Stimulated activated naive CD8-positive, alpha-beta T cell treated with anti-CD3 and anti-CD28 coated beads, Interleukin-15, amount 100 ng/mL, for 72 hours (primary cell): Measurements from ENCODE around the gene LOXL1.
"Not testable (repeated sequence)": the region's sequence is repeated elsewhere in the genome, so short reads cannot be mapped to it uniquely, and the experiment has no call there.

ENCODE experiments used
- ATAC-seq: fragments of 150-1000 bp; cut with Tn5 transposase; 2 replicates; pipeline ENCODE4 v1.10.0; 2021; ENCODE audit warnings: mild to moderate bottlenecking, moderate library complexity
- DNase-seq, 2 donors: peaks; one replicate each; pipeline ENCODE4 v3.0.0; 2021 to 2022
- H3K27ac Mint-ChIP-seq, 2 donors: one replicate each; pipeline ENCODE4 v1.8.0; 2022; ENCODE audit warnings: mild to moderate bottlenecking in 2 of 2, mixed read lengths in 2 of 2, moderate library complexity in 2 of 2
- H3K27me3 Mint-ChIP-seq: one replicate; pipeline ENCODE4 v1.8.0; 2022; ENCODE audit warnings: mixed read lengths
- H3K4me1 Mint-ChIP-seq: one replicate; pipeline ENCODE4 v1.8.0; 2022; ENCODE audit warnings: mild to moderate bottlenecking, mixed read lengths
- H3K4me3 Mint-ChIP-seq, 2 donors: one replicate each; pipeline ENCODE4 v1.8.0; 2022; ENCODE audit warnings: mild to moderate bottlenecking in 2 of 2, mixed read lengths in 2 of 2, moderate library complexity in 1 of 2
- H3K9me3 Mint-ChIP-seq, 2 donors: one replicate each; pipeline ENCODE4 v1.8.0; 2022; ENCODE audit warnings: mixed read lengths in 2 of 2

LOXL1 gene

GRCh38 chr15:73938516-73938915, 12.3 kb downstream of the LOXL1 start:
- DNase-seq, H3K4me3 Mint-ChIP-seq, H3K27me3 Mint-ChIP-seq, ATAC-seq, H3K9me3 Mint-ChIP-seq, H3K27ac Mint-ChIP-seq: not testable (repeated sequence)
- H3K4me1 Mint-ChIP-seq = peaks cover 14% of the 10 kb centered on the region

DNA sequence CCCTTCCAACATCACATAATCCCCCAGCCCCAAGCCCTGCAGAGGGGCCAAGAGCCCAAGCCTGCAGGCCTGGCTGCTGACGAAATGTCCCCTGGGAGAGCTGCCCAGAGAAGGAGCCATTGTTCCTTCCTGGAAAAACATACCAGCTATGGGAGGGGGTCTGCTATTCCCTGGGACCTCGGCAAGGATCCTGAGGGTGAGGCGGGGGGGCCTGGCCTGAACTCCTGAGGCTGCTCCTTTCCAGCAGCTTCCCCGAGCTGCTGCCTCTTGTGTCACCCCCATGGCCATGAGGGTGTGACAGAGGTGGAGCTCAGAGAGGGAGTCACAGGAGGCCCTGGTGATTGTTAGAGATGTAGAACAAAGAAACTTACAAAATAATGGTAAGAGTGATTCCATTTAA, 12.9 kb downstream of the LOXL1 start:
- Mint-ChIP-seq H3K27ac (peak overlapping the region in 1 of 2 donors; percentile 16), H3K9me3 (no peaks in the 10 kb centered on the region), H3K4me3 (no peak overlapping the region), H3K4me1 (peaks cover 14% of the 10 kb centered on the region), H3K27me3 (no peaks in the 10 kb centered on the region)
- DNase-seq (no peak), ATAC-seq (no peak)

GRCh38 chr15:73940061-73940981, 14.1 kb downstream of the LOXL1 start:
- DNase-seq (no peak), ATAC-seq (no peak)
- no peaks in the 10 kb centered on the region for H3K27me3 Mint-ChIP-seq
- H3K4me3 Mint-ChIP-seq = no peak overlapping the region
- H3K27ac Mint-ChIP-seq = no peak overlapping the region
- H3K4me1 Mint-ChIP-seq = peaks cover 14% of the 10 kb centered on the region
- H3K9me3 Mint-ChIP-seq = no peaks in the 10 kb centered on the region

GRCh38 chr15:73941044-73941443, 14.8 kb downstream of the LOXL1 start:
- Mint-ChIP-seq H3K27me3 (no peaks in the 10 kb centered on the region), H3K4me3 (no peak overlapping the region), H3K9me3 (no peaks in the 10 kb centered on the region), H3K4me1 (peaks cover 16% of the 10 kb centered on the region), H3K27ac (no peak overlapping the region)
- ATAC-seq = no peak
- DNase-seq = no peak

- peak overlapping the region in 1 of 2 donors; percentile 13 for H3K27ac Mint-ChIP-seq
- H3K9me3 Mint-ChIP-seq = no peaks in the 10 kb centered on the region
Observed at GRCh38 chr15:73941449-73941848, 15.2 kb downstream of the LOXL1 start.

GRCh38 chr15:73941871-73942635, 15.8 kb downstream of the LOXL1 start:
- Mint-ChIP-seq H3K27me3 (no peaks in the 10 kb centered on the region), H3K27ac (peak overlapping the region; percentile 35 to 87), H3K9me3 (no peaks in the 10 kb centered on the region), H3K4me1 (peaks cover 23% of the 10 kb centered on the region), H3K4me3 (no peak overlapping the region)
- ATAC-seq (peak; percentile 66), DNase-seq (no peak)

More at GRCh38 chr15:73941449-73941848, 15.2 kb downstream of the LOXL1 start:
- H3K27me3 Mint-ChIP-seq = no peaks in the 10 kb centered on the region
- DNase-seq (no peak), ATAC-seq (no peak)
- no peak overlapping the region for H3K4me3 Mint-ChIP-seq
- peaks cover 20% of the 10 kb centered on the region for H3K4me1 Mint-ChIP-seq

- H3K4me1 Mint-ChIP-seq = peaks cover 23% of the 10 kb centered on the region
- H3K27me3 Mint-ChIP-seq = no peaks in the 10 kb centered on the region
- ATAC-seq = no peak
- no peaks in the 10 kb centered on the region for H3K9me3 Mint-ChIP-seq
- no peak for DNase-seq
- no peak overlapping the region for H3K27ac Mint-ChIP-seq
- H3K4me3 Mint-ChIP-seq = no peak overlapping the region
Observed at GRCh38 chr15:73942751-73943270, 16.5 kb downstream of the LOXL1 start.

GRCh38 chr15:73944161-73945129, 18.2 kb downstream of the LOXL1 start:
- DNase-seq = no peak
- Mint-ChIP-seq H3K27ac (no peak overlapping the region), H3K4me1 (peaks cover 23% of the 10 kb centered on the region), H3K9me3 (no peaks in the 10 kb centered on the region), H3K4me3 (no peak overlapping the region), H3K27me3 (no peaks in the 10 kb centered on the region)
- no peak for ATAC-seq

DNA sequence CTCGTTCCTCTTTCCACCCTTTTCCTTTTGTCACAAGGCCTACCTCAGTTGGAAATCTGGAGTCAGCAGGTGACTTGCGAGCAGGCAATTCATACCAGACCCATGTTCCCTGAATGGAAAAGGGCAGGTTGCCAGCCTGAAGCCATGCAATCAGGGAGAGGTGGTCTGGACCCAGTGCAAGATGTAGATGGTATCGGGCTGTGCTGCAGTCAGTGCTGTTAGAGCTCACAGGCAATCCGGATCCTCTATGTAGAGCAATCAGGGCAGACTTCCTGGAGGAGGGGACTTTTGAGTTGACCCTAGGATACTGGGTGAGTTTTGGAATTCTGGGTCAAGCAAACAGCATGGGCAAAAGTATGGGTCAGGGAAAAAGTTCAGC, 18.9 kb downstream of the LOXL1 start:
- Mint-ChIP-seq H3K9me3 (no peaks in the 10 kb centered on the region), H3K4me3 (no peak overlapping the region), H3K27me3 (no peaks in the 10 kb centered on the region), H3K27ac (peak overlapping the region in 1 of 2 donors; percentile 11), H3K4me1 (peaks cover 23% of the 10 kb centered on the region)
- no peak for ATAC-seq
- DNase-seq = no peak

DNA sequence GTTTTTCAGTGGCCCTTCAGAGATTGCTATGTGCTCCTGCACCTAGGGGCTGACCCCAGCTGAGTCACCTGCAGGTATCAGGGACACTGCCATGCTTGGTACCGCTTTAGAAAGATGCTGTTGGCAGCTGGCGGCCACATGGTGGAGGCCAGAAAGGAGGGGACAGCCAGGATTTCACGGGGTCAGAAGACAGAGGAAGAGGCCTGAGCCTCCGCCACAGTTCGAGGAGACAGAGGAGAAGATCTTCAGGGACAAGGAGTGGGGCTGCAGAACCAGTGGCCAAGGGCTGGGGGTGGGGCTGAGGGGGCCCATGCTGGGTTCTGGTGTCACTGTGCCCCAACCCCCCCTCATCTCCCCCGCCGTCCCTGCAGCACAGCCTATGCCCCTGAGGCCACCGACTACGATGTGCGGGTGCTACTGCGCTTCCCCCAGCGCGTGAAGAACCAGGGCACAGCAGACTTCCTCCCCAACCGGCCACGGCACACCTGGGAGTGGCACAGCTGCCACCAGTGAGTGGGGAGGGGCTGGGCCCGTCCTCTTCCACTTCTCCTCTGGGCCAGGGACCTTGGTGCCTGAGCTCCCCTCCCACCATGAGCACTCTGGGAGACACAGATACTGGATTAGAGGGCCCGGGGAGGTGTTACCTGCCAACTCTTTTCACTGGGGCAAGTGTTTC, 19.9 kb downstream of the LOXL1 start:
- H3K4me1 Mint-ChIP-seq = peaks cover 29% of the 10 kb centered on the region
- no peaks in the 10 kb centered on the region for H3K9me3 Mint-ChIP-seq
- no peaks in the 10 kb centered on the region for H3K27me3 Mint-ChIP-seq
- DNase-seq (no peak), ATAC-seq (no peak)
- no peak overlapping the region for H3K4me3 Mint-ChIP-seq
- H3K27ac Mint-ChIP-seq = peak overlapping the region in 1 of 2 donors; percentile 12

GRCh38 chr15:73946795-73947370, 20.6 kb downstream of the LOXL1 start:
- no peak for DNase-seq
- H3K9me3 Mint-ChIP-seq = no peaks in the 10 kb centered on the region
- no peaks in the 10 kb centered on the region for H3K27me3 Mint-ChIP-seq
- H3K4me3 Mint-ChIP-seq = no peak overlapping the region
- H3K27ac Mint-ChIP-seq = no peak overlapping the region
- no peak for ATAC-seq
- H3K4me1 Mint-ChIP-seq = peaks cover 28% of the 10 kb centered on the region

GRCh38 chr15:73947651-73948050, 21.4 kb downstream of the LOXL1 start:
- no peak for DNase-seq
- Mint-ChIP-seq H3K4me3 (no peak overlapping the region), H3K4me1 (peaks cover 26% of the 10 kb centered on the region), H3K27ac (no peak overlapping the region), H3K27me3 (no peaks in the 10 kb centered on the region), H3K9me3 (no peaks in the 10 kb centered on the region)
- no peak for ATAC-seq

DNA sequence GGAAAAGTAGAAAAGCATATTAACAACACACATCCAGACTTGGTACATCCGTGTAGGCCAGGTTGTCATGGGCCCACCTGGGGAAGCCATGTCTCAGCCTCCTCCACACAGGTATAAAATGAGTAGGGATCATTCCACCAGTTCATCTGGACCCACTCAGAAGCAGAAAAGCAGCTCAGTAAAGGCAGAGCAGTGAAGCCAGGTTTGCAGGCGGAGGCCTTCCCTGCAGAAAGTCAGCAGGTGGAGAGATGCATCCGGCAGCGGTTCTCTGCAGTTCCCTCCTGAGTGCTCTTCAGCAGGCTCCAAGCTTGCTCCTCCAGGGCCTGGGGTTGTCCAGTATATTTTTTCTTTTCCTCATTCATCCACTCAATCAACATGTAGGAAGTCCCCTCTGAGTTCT, 22.1 kb downstream of the LOXL1 start:
- H3K27ac Mint-ChIP-seq = no peak overlapping the region

DNA sequence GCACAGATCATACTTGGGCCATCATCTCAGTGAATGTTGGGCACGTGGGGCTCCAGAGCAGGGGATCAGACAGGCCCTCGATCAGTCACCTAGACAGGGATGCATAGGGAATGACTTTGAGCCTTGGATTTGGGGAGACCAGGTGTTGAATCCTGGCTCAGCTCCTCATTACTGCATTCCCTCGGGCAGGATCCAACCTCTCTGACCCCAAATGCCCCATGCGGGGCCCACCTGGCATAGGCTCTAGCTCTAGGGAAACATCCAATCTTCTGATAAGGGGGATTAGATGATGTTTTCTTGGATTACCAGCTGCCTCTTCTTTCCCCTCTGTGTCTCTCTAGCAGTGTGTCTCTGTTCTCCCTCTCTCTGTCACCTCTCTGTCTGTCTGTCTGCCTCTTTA, 22.7 kb downstream of the LOXL1 start:
- Mint-ChIP-seq H3K27me3 (no peaks in the 10 kb centered on the region), H3K9me3 (no peaks in the 10 kb centered on the region), H3K4me1 (peaks cover 25% of the 10 kb centered on the region), H3K27ac (no peak overlapping the region), H3K4me3 (no peak overlapping the region)
- no peak for DNase-seq
- ATAC-seq = no peak

More for the DNA sequence above, 22.1 kb downstream of the LOXL1 start:
- DNase-seq (no peak), ATAC-seq (no peak)
- Mint-ChIP-seq H3K9me3 (no peaks in the 10 kb centered on the region), H3K4me1 (peaks cover 25% of the 10 kb centered on the region), H3K4me3 (no peak overlapping the region), H3K27me3 (no peaks in the 10 kb centered on the region)
